Measurements from ENCODE around the gene SIGLEC15. TPM values are rescaled to one million over a fixed set of nuclear protein-coding genes. Genes with fewer than 3 reads are reported as not detected.

SIGLEC15 gene
- 0.85 and 0.92 TPM in 2 replicates for total RNA-seq (2021)
- percentile 23 among the genes with signal in this experiment for Bru-seq, nascent RNA
- percentile 17 among the genes with signal in this experiment for BruChase-seq, experiment 1, labeled RNA remaining after a 2-hour chase
- BruChase-seq, experiment 2, labeled RNA remaining after a 6-hour chase, result percentile 18 among the genes with signal in this experiment
- long read RNA-seq, partial matches to known transcripts, result 0 of 2 reads
- long read RNA-seq, other reads (novel, unspliced or antisense), result 1 of 2 reads

- peaks cover 7% of the 10 kb centered on the region for H3K4me1 ChIP-seq (ENCODE audit: insufficient read depth, low read length, poor library complexity, severe bottlenecking)
- H3K9me3 ChIP-seq (ENCODE audit: low read depth, low read length, poor library complexity, severe bottlenecking), result no peaks in the 10 kb centered on the region
- ChIA-PET CTCF (no interaction called here), POLR2A (ENCODE audit: low non-redundant PET) (no interaction called here)
- no TSS peak for BruUV-seq (replicated peaks)
- H3K36me3 ChIP-seq (ENCODE audit: insufficient read depth, low read length, poor library complexity, severe bottlenecking), result no peaks in the 10 kb centered on the region
- intact Hi-C loops (cut with micrococcal nuclease; ENCODE audit: unreplicated experiment), result no loop called here
- TF ChIP-seq EZH2 (IDR thresholded peaks at IDR 0.05; ENCODE audit: borderline replicate concordance, low read depth, low read length, poor library complexity, severe bottlenecking) (no peak), CTCF (conservative IDR thresholded peaks at IDR 0.05; ENCODE audit: low read depth, low read length) (no peak)
- no peak within 1 kb of the TSS for H3K27ac ChIP-seq (ENCODE audit: low read depth, low read length, poor library complexity, severe bottlenecking)
- no peak within 1 kb of the TSS for H3K4me3 ChIP-seq (ENCODE audit: low read depth, low read length, poor library complexity, severe bottlenecking)
- DNase-seq (ENCODE audit: low spot score), result peak; percentile 53
- H3K27me3 ChIP-seq (replicated peaks; ENCODE audit: insufficient read depth, low read depth, low read length, poor library complexity), result no peaks in the 10 kb centered on the region
Observed at GRCh38 chr18:45825258-45826044, at the start of gene SIGLEC15. SIGLEC15 (plus strand) TSS chr18:45825675; CDS start chr18:45825729, 54 bp downstream.

GRCh38 chr18:45775743-45776142, 49.7 kb upstream of the SIGLEC15 start:
- Histone ChIP-seq H3K9me3 (ENCODE audit: low read depth, low read length, poor library complexity, severe bottlenecking) (no peaks in the 10 kb centered on the region), H3K4me3 (ENCODE audit: low read depth, low read length, poor library complexity, severe bottlenecking) (peak overlapping the region; percentile 43), H3K27ac (ENCODE audit: low read depth, low read length, poor library complexity, severe bottlenecking) (no peak overlapping the region), H3K4me1 (ENCODE audit: insufficient read depth, low read length, poor library complexity, severe bottlenecking) (no peaks in the 10 kb centered on the region), H3K27me3 (replicated peaks; ENCODE audit: insufficient read depth, low read depth, low read length, poor library complexity) (no peaks in the 10 kb centered on the region), H3K36me3 (ENCODE audit: insufficient read depth, low read length, poor library complexity, severe bottlenecking) (no peaks in the 10 kb centered on the region)
- TF ChIP-seq CTCF (conservative IDR thresholded peaks at IDR 0.05; ENCODE audit: low read depth, low read length) (no peak), EZH2 (IDR thresholded peaks at IDR 0.05; ENCODE audit: borderline replicate concordance, low read depth, low read length, poor library complexity, severe bottlenecking) (no peak)
- intact Hi-C loops (cut with micrococcal nuclease; ENCODE audit: unreplicated experiment), result no loop called here
- no TSS peak for BruUV-seq (replicated peaks)
- CTCF ChIA-PET, result no interaction called here
- DNase-seq (ENCODE audit: low spot score), result no peak
- POLR2A ChIA-PET (ENCODE audit: low non-redundant PET), result no interaction called here

- no peak overlapping the region for H3K4me3 ChIP-seq (ENCODE audit: low read depth, low read length, poor library complexity, severe bottlenecking)
- DNase-seq (ENCODE audit: low spot score), result no peak
- H3K27ac ChIP-seq (ENCODE audit: low read depth, low read length, poor library complexity, severe bottlenecking), result no peak overlapping the region
- ChIA-PET POLR2A (ENCODE audit: low non-redundant PET) (no interaction called here), CTCF (no interaction called here)
- no TSS peak for BruUV-seq (replicated peaks)
- TF ChIP-seq EZH2 (IDR thresholded peaks at IDR 0.05; ENCODE audit: borderline replicate concordance, low read depth, low read length, poor library complexity, severe bottlenecking) (no peak), CTCF (conservative IDR thresholded peaks at IDR 0.05; ENCODE audit: low read depth, low read length) (no peak)
- no peaks in the 10 kb centered on the region for H3K9me3 ChIP-seq (ENCODE audit: low read depth, low read length, poor library complexity, severe bottlenecking)
- H3K36me3 ChIP-seq (ENCODE audit: insufficient read depth, low read length, poor library complexity, severe bottlenecking), result no peaks in the 10 kb centered on the region
- no peaks in the 10 kb centered on the region for H3K27me3 ChIP-seq (replicated peaks; ENCODE audit: insufficient read depth, low read depth, low read length, poor library complexity)
- H3K4me1 ChIP-seq (ENCODE audit: insufficient read depth, low read length, poor library complexity, severe bottlenecking), result no peaks in the 10 kb centered on the region
- intact Hi-C loops (cut with micrococcal nuclease; ENCODE audit: unreplicated experiment), result no loop called here
Observed at GRCh38 chr18:45777393-45777792, 48.1 kb upstream of the SIGLEC15 start.

Measured in A673 (cell line).